HUES6 (cell line): ENCODE data around the gene ICAM1.

Experiments
- H3K27ac ChIP-seq: 2 replicates; pipeline ENCODE4 v1.7.0; 2013; ENCODE audit warnings: low read depth, mild to moderate bottlenecking, low read length, inconsistent platforms
- H3K27me3 ChIP-seq: 2 replicates; pipeline ENCODE4 v1.6.1; 2013; ENCODE audit warnings: low read length; ENCODE audit not compliant: control insufficient read depth, insufficient read depth
- H3K36me3 ChIP-seq: 2 replicates; pipeline ENCODE4 v1.6.1; 2013; ENCODE audit warnings: low read length; ENCODE audit not compliant: control insufficient read depth, insufficient read depth
- H3K4me1 ChIP-seq: 2 replicates; pipeline ENCODE4 v1.6.1; 2013; ENCODE audit warnings: low read length; ENCODE audit not compliant: control insufficient read depth, insufficient read depth
- H3K4me3 ChIP-seq: 2 replicates; pipeline ENCODE4 v1.5.1; 2013; ENCODE audit warnings: low read depth, low read length
- H3K9ac ChIP-seq: one replicate; pipeline ENCODE4 v1.6.1; 2013; ENCODE audit warnings: mild to moderate bottlenecking, low read length
- H3K9me3 ChIP-seq: 2 replicates; pipeline ENCODE4 v1.6.1; 2013; ENCODE audit warnings: low read depth, low read length; ENCODE audit not compliant: control insufficient read depth, insufficient read depth

ICAM1 gene

DNA sequence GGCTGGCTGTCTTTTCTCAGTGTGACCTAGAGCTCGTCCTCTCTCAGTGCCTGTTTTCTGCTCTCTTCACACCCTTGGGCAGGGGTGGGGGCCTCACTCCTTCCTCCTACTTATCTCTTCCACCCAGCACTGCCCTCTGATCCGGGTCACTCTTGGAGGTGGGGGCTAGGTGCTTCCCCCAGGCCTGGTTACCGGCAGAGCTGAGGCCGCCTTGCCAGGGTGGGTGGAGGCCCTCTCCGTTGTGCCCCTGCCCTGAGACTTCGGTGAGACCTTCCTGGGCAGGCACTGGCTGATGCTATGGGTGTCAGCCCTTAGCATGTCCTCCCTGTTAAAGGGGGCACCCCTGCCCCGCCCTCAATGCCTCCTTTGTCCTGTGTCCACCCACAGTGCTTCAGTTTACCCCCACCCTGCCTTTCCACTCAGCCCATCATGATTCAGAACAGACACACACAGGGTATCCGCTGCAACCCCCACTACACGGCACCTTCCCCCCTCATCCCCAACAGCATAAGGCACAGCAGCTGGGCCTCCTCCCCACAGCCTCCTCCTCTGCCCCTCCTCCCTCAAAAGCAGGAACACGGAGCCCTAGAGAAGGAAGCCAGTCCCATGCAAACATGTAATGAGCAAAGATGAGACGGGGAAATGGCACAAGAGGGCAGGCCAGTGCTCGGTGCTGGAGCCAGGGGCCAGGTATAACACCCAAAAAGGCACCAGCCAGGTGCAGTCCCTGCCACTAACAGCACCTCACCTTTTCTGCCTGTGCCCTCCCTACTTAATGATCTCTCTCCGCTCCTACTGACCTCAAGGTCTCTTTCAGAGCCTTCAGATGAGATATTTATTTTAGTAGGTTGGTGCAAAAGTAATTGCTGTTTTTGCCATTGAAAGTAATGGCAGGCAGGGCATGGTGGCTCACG, 28.9 kb downstream of the ICAM1 start:
- Histone ChIP-seq H3K36me3 (no peaks in the 10 kb centered on the region; the same call in 1 of the 2 replicates), H3K4me1 (peaks cover 5% of the 10 kb centered on the region; the same call in 1 of the 2 replicates), H3K9ac (no peak overlapping the region), H3K4me3 (no peak overlapping the region), H3K27ac (no peak overlapping the region), H3K27me3 (peaks cover 29% of the 10 kb centered on the region), H3K9me3 (no peaks in the 10 kb centered on the region)

DNA sequence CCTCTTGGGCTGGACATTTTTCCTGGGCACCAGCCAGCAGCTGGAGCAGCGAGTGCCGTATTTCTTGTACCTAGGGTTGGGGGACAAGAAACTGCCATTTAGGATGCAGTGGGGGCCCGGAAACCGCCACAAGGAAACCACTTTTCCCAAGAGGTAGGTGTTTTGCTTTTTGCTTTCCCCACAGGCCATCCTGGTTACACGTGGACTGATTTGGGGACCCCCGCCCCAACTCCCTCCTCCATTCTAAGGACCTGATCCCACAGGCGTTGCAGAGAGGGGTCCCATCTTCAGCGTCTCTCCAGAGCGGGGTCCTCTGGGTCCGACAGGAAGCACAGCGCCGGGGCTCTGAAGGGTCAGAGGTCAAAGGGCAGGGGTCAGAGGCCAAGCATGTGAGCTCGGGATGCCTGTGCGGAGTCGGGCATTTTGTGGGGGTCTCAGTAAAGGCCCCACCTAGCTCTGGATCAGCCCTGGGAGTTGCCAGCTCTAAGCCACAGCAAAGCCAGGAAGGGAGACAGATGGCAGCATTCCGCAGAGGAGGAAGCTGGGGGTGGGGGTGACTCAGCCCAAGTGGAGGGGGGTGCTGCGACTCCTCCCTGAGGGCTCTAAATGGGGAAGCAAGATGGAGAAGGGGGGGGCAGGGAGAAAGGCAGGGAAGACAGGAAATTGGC, 34.4 kb downstream of the ICAM1 start:
- Histone ChIP-seq H3K27ac (no peak overlapping the region), H3K4me1 (no peaks in the 10 kb centered on the region), H3K27me3 (no peaks in the 10 kb centered on the region), H3K9me3 (no peaks in the 10 kb centered on the region), H3K36me3 (peaks cover 16% of the 10 kb centered on the region), H3K9ac (no peak overlapping the region), H3K4me3 (no peak overlapping the region)

- Histone ChIP-seq H3K27ac (no peak overlapping the region), H3K9ac (no peak overlapping the region), H3K4me1 (no peaks in the 10 kb centered on the region), H3K27me3 (no peaks in the 10 kb centered on the region), H3K4me3 (no peak overlapping the region), H3K9me3 (no peaks in the 10 kb centered on the region), H3K36me3 (peaks cover 22% of the 10 kb centered on the region)
These were observed 35.4 kb downstream of the ICAM1 start for GRCh38 chr19:10306327-10306726.

DNA sequence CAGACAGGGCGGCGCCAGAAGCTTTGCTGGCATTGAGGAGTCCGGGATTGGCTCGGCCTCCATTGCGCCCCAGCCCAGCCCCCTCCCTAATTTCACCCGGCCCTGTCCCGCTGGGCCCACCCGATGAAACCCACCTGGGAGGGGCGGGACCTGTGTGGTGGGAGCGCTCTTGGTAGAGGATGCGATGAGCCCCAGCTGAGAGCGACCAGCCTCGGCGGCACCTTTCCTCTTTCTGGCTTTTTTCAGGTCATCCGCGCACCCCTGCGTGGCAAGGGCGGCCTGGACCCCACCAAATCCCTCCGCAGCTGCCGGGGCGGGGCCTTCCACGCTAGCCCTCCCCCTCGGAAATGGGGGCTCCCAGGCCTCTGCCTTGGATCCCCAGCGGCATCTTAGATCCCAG, 38.5 kb downstream of the ICAM1 start, which contains the start of gene ZGLP1:
ZGLP1 (minus strand) TSS at position 393 of the 400 bp plus-strand sequence.
- Histone ChIP-seq H3K4me3 (no peak within 1 kb of the TSS), H3K4me1 (no peaks in the 10 kb centered on the region), H3K9ac (no peak within 1 kb of the TSS), H3K36me3 (peaks cover 28% of the 10 kb centered on the region), H3K27ac (no peak within 1 kb of the TSS), H3K27me3 (no peaks in the 10 kb centered on the region), H3K9me3 (no peaks in the 10 kb centered on the region)

DNA sequence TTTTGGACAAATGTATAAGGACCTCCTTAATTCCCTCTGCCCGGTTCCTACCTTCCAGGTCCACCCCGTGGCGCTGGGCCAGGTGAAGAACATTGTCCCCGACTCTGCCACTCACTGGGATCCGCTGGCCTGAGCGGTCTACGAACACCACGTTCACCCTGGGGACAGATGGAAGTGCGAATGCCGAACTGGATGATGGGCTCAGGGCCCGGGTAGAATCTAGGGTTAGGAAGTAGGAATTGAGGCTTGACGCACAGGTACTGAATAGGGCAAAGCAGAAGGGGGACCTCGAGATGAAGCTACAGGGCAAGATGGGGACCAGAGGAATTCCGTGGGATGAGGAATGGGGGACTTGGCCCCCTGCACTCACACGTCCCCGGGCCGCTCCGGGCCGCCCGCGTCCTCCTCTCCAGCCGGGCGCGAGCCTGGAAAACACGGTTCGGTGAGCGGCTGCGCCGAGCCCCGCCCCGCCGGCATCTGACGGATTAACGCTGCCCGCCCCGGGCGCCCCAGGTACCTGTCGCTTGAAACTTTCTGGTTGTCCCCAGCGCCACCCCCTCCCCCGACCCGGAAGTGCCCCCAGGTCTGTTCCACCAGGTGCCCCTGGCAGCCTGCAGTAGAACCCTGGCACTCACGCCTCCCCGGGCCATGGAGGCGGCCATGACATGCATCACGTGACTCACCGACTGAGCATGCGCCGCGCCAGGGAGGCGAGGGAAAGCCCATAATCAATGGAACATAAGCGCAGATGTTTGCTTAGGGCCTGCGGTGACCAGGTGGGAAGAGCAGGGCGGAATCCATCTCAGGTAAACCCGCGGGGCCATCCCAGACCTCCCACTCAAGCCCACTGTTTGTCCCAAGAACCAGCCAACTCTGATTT, 44.7 kb downstream of the ICAM1 start, which contains the start of gene FDX2:
FDX2 (minus strand) TSS at position 681 of the 880 bp plus-strand sequence; CDS start at position 662, 19 bp downstream.
- 0 out of 2 replicates have a peak, but pooled peaks cover 6% of the 10 kb centered on the region for H3K4me1 ChIP-seq
- H3K36me3 ChIP-seq: peaks cover 42% of the 10 kb centered on the region
- no peaks in the 10 kb centered on the region for H3K9me3 ChIP-seq
- H3K4me3 ChIP-seq: peak within 1 kb of the TSS; percentile 80
- H3K27me3 ChIP-seq: no peaks in the 10 kb centered on the region
- no peak within 1 kb of the TSS; the same call in 1 of the 2 replicates for H3K27ac ChIP-seq
- H3K9ac ChIP-seq: peak within 1 kb of the TSS; percentile 62

DNA sequence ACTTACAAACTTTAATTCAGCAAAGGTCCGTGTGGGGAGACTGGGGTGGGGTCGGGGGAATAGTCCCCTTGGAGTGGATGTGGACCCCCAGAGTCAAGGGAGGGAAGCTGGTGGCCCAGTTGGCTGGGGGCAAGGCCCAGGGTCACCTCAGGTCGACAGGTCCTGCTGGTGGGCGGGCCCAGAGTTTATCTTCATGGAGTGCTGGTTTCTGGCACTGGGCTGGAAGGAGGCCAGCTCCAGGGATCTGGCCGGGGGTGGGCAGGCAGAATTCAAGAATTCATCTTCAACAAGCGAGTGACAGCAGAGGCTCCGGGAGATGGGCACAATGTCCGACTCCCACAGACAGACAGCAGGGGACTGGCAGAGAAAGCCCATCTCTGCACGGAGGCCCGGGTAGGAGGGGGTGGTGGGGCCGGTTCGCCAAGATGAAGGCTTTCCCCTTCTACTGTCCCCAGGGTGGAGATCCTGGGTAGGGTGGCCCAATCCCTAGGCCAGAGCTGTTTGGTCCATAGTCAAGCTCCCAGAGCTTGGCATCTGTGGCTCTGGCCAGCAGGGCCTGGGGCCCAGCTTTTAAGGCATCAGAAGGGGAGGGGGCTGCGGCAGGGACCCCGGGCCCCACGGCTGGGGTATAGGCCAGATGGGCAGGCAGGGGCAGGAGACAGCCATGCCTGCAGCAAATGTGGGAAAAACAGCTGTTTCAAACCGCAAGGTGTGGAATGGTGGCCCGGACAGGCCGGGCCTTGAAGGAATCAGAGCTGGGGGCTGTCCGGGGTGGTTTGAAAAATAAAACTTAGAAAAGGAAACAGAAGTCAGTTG, 45.5 kb downstream of the ICAM1 start:
- H3K9ac ChIP-seq: no peak overlapping the region
- no peaks in the 10 kb centered on the region for H3K9me3 ChIP-seq
- peaks cover 44% of the 10 kb centered on the region for H3K36me3 ChIP-seq
- no peak overlapping the region for H3K27ac ChIP-seq
- H3K4me3 ChIP-seq: peak overlapping the region; percentile 80
- H3K27me3 ChIP-seq: no peaks in the 10 kb centered on the region
- H3K4me1 ChIP-seq: 0 out of 2 replicates have a peak, but pooled peaks cover 6% of the 10 kb centered on the region

- Histone ChIP-seq H3K9ac (no peak overlapping the region), H3K4me1 (0 out of 2 replicates have a peak, but pooled peaks cover 6% of the 10 kb centered on the region), H3K9me3 (no peaks in the 10 kb centered on the region), H3K4me3 (no peak overlapping the region), H3K27me3 (no peaks in the 10 kb centered on the region), H3K36me3 (peaks cover 52% of the 10 kb centered on the region), H3K27ac (no peak overlapping the region)
These were observed 46.3 kb downstream of the ICAM1 start for GRCh38 chr19:10317045-10317856.

- H3K4me3 ChIP-seq: no peak overlapping the region
- no peaks in the 10 kb centered on the region for H3K27me3 ChIP-seq
- H3K9ac ChIP-seq: no peak overlapping the region
- H3K27ac ChIP-seq: no peak overlapping the region
- peaks cover 59% of the 10 kb centered on the region for H3K36me3 ChIP-seq
- H3K4me1 ChIP-seq: 0 out of 2 replicates have a peak, but pooled peaks cover 6% of the 10 kb centered on the region
- H3K9me3 ChIP-seq: no peaks in the 10 kb centered on the region
These were observed 47.0 kb downstream of the ICAM1 start for GRCh38 chr19:10317857-10318462.
